Ishikawa (cell line): ENCODE measurements around the gene TSPOAP1.

Experiments used
- CEBPB ChIP-seq: IDR thresholded peaks from 2 replicates; pipeline ENCODE4 v1.6.1; 2012
- CREB1 ChIP-seq: IDR thresholded peaks from 2 replicates; pipeline ENCODE4 v1.6.1; 2012; ENCODE audit warnings: low read depth
- EGR1 ChIP-seq: IDR thresholded peaks from 2 replicates; pipeline ENCODE4 v1.6.1; 2012
- EP300 ChIP-seq: IDR thresholded peaks from 2 replicates; pipeline ENCODE4 v1.6.1; 2012; ENCODE audit warnings: borderline replicate concordance
- FOXM1 ChIP-seq: IDR thresholded peaks from 2 replicates; pipeline ENCODE4 v1.6.1; 2012; ENCODE audit warnings: low read depth, borderline replicate concordance
- MAX ChIP-seq: IDR thresholded peaks from 2 replicates; pipeline ENCODE4 v1.6.1; 2012
- NFIC ChIP-seq: IDR thresholded peaks from 2 replicates; pipeline ENCODE4 v1.6.1; 2012
- RAD21 ChIP-seq: IDR thresholded peaks from 2 replicates; pipeline ENCODE4 v1.6.1; 2012; ENCODE audit warnings: low read depth
- REST ChIP-seq: IDR thresholded peaks from 2 replicates; pipeline ENCODE4 v1.6.1; 2012; ENCODE audit warnings: low read depth, mild to moderate bottlenecking
- TAF1 ChIP-seq: IDR thresholded peaks from 2 replicates; pipeline ENCODE4 v1.6.1; 2012; ENCODE audit warnings: low read depth, mild to moderate bottlenecking
- TCF12 ChIP-seq: IDR thresholded peaks from 2 replicates; pipeline ENCODE4 v1.6.1; 2012; ENCODE audit warnings: low read depth
- TEAD4 ChIP-seq: IDR thresholded peaks from 2 replicates; pipeline ENCODE4 v1.6.1; 2012
- USF1 ChIP-seq: IDR thresholded peaks from 2 replicates; pipeline ENCODE4 v1.6.1; 2012
- YY1 ChIP-seq: IDR thresholded peaks from 2 replicates; pipeline ENCODE4 v1.6.1; 2012; ENCODE audit warnings: low read depth
- ZBTB7A ChIP-seq: IDR thresholded peaks from 2 replicates; pipeline ENCODE4 v1.6.1; 2012; ENCODE audit warnings: low read depth

The TSPOAP1 gene

GRCh38 chr17:58371300-58371950 lies 42.8 kb upstream of the TSPOAP1 start:
- TF ChIP-seq YY1 (no peak), NFIC (no peak), TCF12 (no peak), RAD21 (no peak), MAX (no peak), TEAD4 (no peak), REST (no peak), CREB1 (no peak), TAF1 (no peak), FOXM1 (no peak), ZBTB7A (no peak), USF1 (no peak), EGR1 (no peak), EP300 (no peak), CEBPB (no peak)

GRCh38 chr17:58370716-58371115 lies 42.1 kb upstream of the TSPOAP1 start:
- TF ChIP-seq EP300 = no peak
- no peak for TF ChIP-seq YY1
- TF ChIP-seq CREB1 = no peak
- no peak for TF ChIP-seq TAF1
- no peak for TF ChIP-seq CEBPB
- TF ChIP-seq FOXM1 = no peak
- no peak for TF ChIP-seq ZBTB7A
- no peak for TF ChIP-seq USF1
- TF ChIP-seq NFIC = no peak
- TF ChIP-seq TEAD4 = no peak

GRCh38 chr17:58370309-58370708 lies 41.7 kb upstream of the TSPOAP1 start:
- TF ChIP-seq EP300 = no peak
- TF ChIP-seq EGR1 = no peak
- TF ChIP-seq REST = no peak
- no peak for TF ChIP-seq ZBTB7A
- no peak for TF ChIP-seq TAF1
- no peak for TF ChIP-seq NFIC
- no peak for TF ChIP-seq CREB1
- TF ChIP-seq TEAD4 = no peak
- no peak for TF ChIP-seq RAD21
- TF ChIP-seq YY1 = no peak
- no peak for TF ChIP-seq FOXM1
- no peak for TF ChIP-seq TCF12
- no peak for TF ChIP-seq USF1
- TF ChIP-seq CEBPB = no peak
- no peak for TF ChIP-seq MAX

- TF ChIP-seq REST = no peak
- no peak for TF ChIP-seq CEBPB
- no peak for TF ChIP-seq EGR1
- TF ChIP-seq ZBTB7A = no peak
- TF ChIP-seq RAD21 = no peak
- no peak for TF ChIP-seq FOXM1
Measured at GRCh38 chr17:58369214-58370031, 40.8 kb upstream of the TSPOAP1 start.
